IPS-20b (cell line): Measurements from ENCODE around the gene STEAP1B.
"Not testable (repeated sequence)": the region's sequence is repeated elsewhere in the genome, so short reads cannot be mapped to it uniquely, and the experiment has no call there.

Experiments used
- H3K27ac ChIP-seq: one replicate; pipeline ENCODE4 v1.5.1; 2013; ENCODE audit warnings: low read length
- H3K27me3 ChIP-seq: 2 replicates; pipeline ENCODE4 v1.6.1; 2013; ENCODE audit warnings: mild to moderate bottlenecking, low read length, inconsistent platforms; ENCODE audit not compliant: insufficient read depth
- H3K36me3 ChIP-seq: 2 replicates; pipeline ENCODE4 v1.6.1; 2013; ENCODE audit warnings: low read depth, mild to moderate bottlenecking, inconsistent platforms, low read length, moderate library complexity; ENCODE audit not compliant: insufficient read depth
- H3K4me1 ChIP-seq: 2 replicates; pipeline ENCODE4 v1.6.1; 2013; ENCODE audit warnings: mild to moderate bottlenecking, control low read depth, inconsistent platforms, low read length, moderate library complexity; ENCODE audit not compliant: insufficient read depth
- H3K4me3 ChIP-seq: 2 replicates; pipeline ENCODE4 v1.5.1; 2013; ENCODE audit warnings: mild to moderate bottlenecking, low read length, inconsistent platforms
- H3K9ac ChIP-seq: 2 replicates; pipeline ENCODE4 v1.6.1; 2013; ENCODE audit warnings: low read depth, mild to moderate bottlenecking, inconsistent platforms, low read length, moderate library complexity
- H3K9me3 ChIP-seq: 2 replicates; pipeline ENCODE4 v1.6.1; 2013; ENCODE audit warnings: mild to moderate bottlenecking, low read depth, low read length, inconsistent platforms; ENCODE audit not compliant: insufficient read depth

The STEAP1B gene

DNA sequence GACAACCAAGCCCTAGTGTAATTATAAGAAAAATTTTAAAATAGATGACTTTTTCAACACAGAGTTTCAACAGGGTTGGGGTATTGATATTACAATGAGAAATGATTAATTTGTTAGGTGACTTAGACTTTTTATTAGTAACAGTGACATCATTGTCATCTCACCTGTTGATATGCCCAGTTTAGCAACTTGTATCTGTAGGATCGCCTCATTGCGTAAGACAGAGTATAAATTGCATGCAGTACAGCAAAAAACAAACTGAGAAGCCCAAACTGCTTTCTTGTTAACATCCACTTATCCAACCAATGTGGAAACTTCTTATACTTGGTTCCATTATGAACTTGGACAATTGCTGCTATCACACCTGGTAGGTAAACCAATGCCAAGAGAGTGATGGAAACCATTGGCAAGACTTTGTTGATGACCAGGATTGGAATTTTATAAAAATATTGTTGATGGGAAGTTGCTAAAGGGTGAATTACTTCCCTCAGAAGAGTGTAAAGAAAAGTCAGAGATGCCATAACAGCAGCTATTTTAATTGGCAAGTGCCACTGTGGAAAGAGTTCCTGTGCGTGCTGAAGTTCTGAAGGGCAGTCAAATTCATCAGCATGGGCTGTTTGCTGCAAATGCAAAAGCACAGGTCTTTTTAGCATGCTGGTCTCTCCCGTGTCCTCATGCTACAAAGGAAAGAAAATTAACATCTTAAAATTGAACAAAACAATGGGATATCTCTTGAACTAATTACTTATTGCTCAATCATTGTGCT is 6.6 kb downstream of the STEAP1B start:
- not testable (repeated sequence) for H3K4me3 ChIP-seq, H3K9ac ChIP-seq, H3K27me3 ChIP-seq, H3K4me1 ChIP-seq, H3K9me3 ChIP-seq, H3K27ac ChIP-seq, H3K36me3 ChIP-seq

DNA sequence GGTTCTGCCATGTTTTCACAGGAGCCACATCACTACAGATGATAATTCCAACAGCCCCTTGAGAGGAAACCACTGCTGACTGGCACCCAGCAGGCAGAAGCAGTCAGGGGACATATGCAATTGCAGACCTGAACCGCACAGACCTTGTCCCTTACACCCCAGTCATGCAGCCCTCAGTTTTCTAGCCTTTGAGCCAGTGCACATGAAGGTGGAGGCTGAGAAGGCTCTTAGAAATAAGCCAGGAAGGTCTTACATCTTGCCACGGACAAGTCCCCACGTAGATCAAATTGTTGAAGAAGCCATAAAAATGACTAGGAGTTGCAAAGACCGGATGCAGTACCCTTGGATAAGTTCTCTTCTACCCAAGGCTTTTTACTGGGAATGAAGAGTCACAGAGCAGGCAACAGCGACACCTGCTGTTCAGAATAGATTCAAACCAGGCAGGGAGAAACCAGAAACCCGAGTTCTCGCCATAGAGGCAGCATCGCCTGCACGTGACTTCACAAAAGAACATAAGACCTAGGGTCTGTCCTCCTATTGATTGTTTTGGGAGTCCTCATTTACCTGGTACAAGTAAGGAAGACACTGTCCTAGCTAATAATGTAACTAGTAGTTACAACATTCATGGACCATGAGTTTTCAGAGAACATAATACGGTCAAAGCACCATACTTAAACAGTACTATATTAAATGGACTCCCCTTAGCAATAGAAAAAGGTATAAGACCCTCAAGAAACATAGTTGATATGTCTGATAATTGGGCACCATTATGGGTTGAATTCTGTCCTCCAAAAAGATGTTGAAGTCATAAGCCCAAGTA is 11.1 kb downstream of the STEAP1B start:
- no peak overlapping the region for H3K4me3 ChIP-seq
- no peaks in the 10 kb centered on the region for H3K36me3 ChIP-seq
- no peaks in the 10 kb centered on the region for H3K27me3 ChIP-seq
- no peak overlapping the region for H3K27ac ChIP-seq
- peaks cover 10% of the 10 kb centered on the region for H3K4me1 ChIP-seq
- H3K9me3 ChIP-seq = no peaks in the 10 kb centered on the region
- no peak overlapping the region for H3K9ac ChIP-seq

- Histone ChIP-seq H3K4me3 (no peak overlapping the region), H3K9ac (no peak overlapping the region), H3K27ac (no peak overlapping the region), H3K9me3 (no peaks in the 10 kb centered on the region), H3K27me3 (no peaks in the 10 kb centered on the region), H3K36me3 (no peaks in the 10 kb centered on the region), H3K4me1 (peaks cover 10% of the 10 kb centered on the region)
Observed at GRCh38 chr7:22487978-22488642, 11.9 kb downstream of the STEAP1B start.

- H3K36me3 ChIP-seq = no peaks in the 10 kb centered on the region
- H3K4me1 ChIP-seq = peaks cover 10% of the 10 kb centered on the region
- H3K9me3 ChIP-seq = no peaks in the 10 kb centered on the region
- H3K27ac ChIP-seq = no peak overlapping the region
- no peak overlapping the region for H3K4me3 ChIP-seq
- H3K9ac ChIP-seq = no peak overlapping the region
- no peaks in the 10 kb centered on the region for H3K27me3 ChIP-seq
Observed at GRCh38 chr7:22486597-22486996, 13.4 kb downstream of the STEAP1B start.

DNA sequence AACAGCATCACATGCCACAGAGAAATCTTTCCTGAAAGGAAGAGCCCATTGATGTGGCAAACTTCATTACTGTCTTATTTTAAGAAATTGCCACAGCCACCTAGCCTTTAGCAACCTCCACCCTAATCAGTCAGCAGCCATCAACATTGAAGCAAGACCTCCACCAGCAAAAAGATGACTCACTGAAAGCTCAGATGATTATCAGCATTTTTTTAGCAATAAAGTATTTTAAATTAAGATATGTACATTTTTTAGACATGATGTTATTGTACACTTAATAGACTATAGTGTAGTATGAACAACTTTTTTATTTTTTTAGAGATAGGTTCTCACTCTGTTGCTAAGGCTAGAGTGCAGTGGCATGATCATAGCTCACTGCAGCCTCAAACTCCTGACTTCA is 14.8 kb downstream of the STEAP1B start:
- H3K4me3 ChIP-seq = no peak overlapping the region
- no peaks in the 10 kb centered on the region for H3K36me3 ChIP-seq
- no peak overlapping the region for H3K9ac ChIP-seq
- H3K4me1 ChIP-seq = peaks cover 10% of the 10 kb centered on the region
- no peaks in the 10 kb centered on the region for H3K9me3 ChIP-seq
- no peak overlapping the region for H3K27ac ChIP-seq
- no peaks in the 10 kb centered on the region for H3K27me3 ChIP-seq

DNA sequence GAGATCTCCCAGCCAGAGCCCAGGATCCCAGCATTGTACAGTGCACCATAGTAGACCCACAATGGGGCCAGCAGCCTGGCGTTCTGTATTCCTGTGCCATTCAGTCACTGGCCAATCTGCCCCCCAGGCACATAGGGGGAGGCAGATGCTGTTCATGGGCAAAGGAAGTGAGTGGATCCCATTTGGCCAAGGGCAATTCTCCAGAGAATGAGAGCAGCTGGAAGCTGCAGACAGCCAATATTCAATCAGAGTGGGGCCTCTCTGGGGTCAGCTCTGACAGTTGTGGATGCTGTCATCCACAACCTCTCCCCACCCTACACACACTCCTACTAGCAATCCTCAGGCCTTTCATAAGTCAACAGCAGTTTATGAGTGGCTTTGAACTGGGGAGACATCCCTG is 17.5 kb downstream of the STEAP1B start:
- H3K9ac ChIP-seq = no peak overlapping the region
- H3K27ac ChIP-seq = no peak overlapping the region
- no peak overlapping the region for H3K4me3 ChIP-seq
- H3K27me3 ChIP-seq = no peaks in the 10 kb centered on the region
- H3K9me3 ChIP-seq = no peaks in the 10 kb centered on the region
- H3K36me3 ChIP-seq = no peaks in the 10 kb centered on the region
- H3K4me1 ChIP-seq = no peaks in the 10 kb centered on the region

- no peaks in the 10 kb centered on the region for H3K36me3 ChIP-seq
- H3K4me1 ChIP-seq = no peaks in the 10 kb centered on the region
- H3K27ac ChIP-seq = no peak overlapping the region
- H3K9me3 ChIP-seq = no peaks in the 10 kb centered on the region
- no peaks in the 10 kb centered on the region for H3K27me3 ChIP-seq
- no peak overlapping the region for H3K4me3 ChIP-seq
- no peak overlapping the region for H3K9ac ChIP-seq
Observed at GRCh38 chr7:22481726-22482125, 18.3 kb downstream of the STEAP1B start.

DNA sequence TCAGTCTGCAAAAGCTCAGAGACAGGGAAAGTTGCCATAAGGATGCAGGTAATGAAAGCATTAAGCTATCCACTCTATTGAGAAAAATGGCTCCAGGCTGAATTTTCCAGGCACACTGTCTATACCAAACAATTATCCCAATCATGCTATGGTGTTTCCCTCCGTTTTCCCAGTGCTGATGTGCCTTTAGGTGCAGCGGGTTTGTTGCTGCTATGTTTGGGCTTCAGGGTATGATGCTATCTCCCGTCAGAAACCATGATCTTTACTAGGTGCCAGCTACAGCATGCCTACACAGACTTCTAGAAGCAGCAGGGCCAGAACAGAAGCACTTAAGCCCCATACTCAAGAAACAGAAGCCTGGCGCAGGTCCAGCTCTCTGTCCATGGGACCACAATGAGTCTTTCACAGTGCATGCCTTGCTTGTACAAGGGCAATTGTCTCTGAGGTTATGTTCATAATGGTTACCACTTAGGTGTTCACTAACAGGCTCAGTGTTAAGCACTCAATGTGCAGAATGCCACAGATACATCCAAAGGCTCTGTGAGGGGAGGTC is 19.4 kb downstream of the STEAP1B start:
- H3K27me3 ChIP-seq = no peaks in the 10 kb centered on the region
- no peaks in the 10 kb centered on the region for H3K9me3 ChIP-seq
- H3K9ac ChIP-seq = no peak overlapping the region
- H3K4me1 ChIP-seq = no peaks in the 10 kb centered on the region
- H3K27ac ChIP-seq = no peak overlapping the region
- no peak overlapping the region for H3K4me3 ChIP-seq
- no peaks in the 10 kb centered on the region for H3K36me3 ChIP-seq

DNA sequence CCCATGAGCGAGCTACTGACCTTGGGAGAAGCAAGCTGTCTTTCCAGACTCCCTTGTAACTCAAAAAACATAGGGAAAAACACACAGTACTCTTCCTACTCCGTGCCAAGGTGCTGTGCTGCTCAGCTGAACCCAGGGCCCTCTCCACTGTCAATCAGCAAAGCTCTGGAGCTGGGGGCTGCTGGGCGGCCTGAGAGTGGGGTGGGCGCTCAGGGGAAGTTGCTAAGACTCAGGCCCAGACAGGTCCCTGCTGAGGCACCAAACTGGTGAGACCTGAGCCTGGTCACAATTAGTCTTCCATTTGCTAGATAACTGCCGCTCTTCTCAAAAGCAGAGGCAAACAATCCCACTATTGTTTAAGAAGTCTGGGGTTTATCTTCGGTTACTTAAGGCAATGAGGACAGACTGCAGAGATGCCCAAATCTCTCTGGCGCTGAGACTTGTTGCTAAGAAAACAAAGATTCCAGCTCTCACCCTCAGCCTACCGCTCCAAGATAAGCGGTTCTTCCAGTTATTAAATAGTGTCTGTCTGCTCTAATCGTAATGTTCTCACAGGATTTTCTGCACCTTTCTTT is 22.0 kb downstream of the STEAP1B start:
- Histone ChIP-seq H3K9me3 (no peaks in the 10 kb centered on the region), H3K27me3 (no peaks in the 10 kb centered on the region), H3K9ac (no peak overlapping the region), H3K36me3 (no peaks in the 10 kb centered on the region), H3K4me3 (no peak overlapping the region), H3K27ac (no peak overlapping the region), H3K4me1 (no peaks in the 10 kb centered on the region)

DNA sequence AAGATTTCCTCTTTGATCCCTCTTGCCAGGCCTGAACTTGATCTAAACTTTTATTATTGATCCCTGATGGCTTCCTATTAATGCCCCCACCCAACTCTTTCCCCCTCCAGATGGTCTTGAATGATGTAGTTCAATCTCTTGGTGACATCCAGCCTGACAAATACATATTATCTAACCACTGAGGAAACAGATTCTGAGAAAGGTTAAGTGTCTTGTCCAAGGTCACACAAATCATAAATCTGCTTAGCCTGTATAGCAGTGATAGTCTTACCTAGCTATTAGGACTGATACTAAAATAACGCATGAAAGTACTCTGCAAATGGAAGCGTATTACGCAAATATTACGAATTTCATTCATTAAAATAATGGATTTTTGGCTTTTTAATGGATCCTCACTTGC is 22.7 kb downstream of the STEAP1B start:
- Histone ChIP-seq H3K27ac (no peak overlapping the region), H3K27me3 (no peaks in the 10 kb centered on the region), H3K36me3 (no peaks in the 10 kb centered on the region), H3K4me3 (no peak overlapping the region), H3K9me3 (no peaks in the 10 kb centered on the region), H3K9ac (no peak overlapping the region), H3K4me1 (no peaks in the 10 kb centered on the region)

DNA sequence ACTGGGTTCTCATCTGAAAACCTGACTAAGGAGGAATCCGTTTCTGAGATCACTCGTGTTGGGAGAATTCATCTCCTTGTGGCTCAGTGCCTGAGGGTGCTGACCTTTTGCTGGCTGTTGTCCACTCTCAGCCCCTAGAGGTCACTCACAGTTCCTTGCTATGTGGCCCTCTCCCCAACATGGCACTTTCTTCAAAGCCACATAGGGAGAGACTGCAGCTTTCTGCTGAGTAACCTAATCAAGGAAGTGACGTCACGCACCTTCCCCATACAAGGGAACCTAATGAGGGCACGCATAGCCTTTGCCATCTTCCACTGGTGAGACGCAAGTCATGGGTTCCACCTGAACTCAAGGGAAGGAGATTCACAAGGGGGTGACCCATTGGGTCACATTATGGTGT is 23.2 kb downstream of the STEAP1B start:
- Histone ChIP-seq H3K27me3 (no peaks in the 10 kb centered on the region), H3K27ac (no peak overlapping the region), H3K9me3 (no peaks in the 10 kb centered on the region), H3K4me3 (no peak overlapping the region), H3K9ac (no peak overlapping the region), H3K4me1 (no peaks in the 10 kb centered on the region), H3K36me3 (no peaks in the 10 kb centered on the region)
